Coronary artery (tissue), 2 donors: Measurements from ENCODE around the gene PAWR.

Experiments
- DNase-seq: peaks from one replicate; pipeline ENCODE4 v3.0.0-alpha.2; 2017; ENCODE audit warnings: low spot score
- H3K27ac ChIP-seq, 2 donors: fragments of 200-600 bp; sonication (generic); one replicate each; pipeline ENCODE4 v1.5.1; 2016 to 2019
- H3K4me3 ChIP-seq: fragments of 200-600 bp; sonication (generic); 2 replicates; pipeline ENCODE4 v1.5.1; 2016; ENCODE audit warnings: mild to moderate bottlenecking, moderate library complexity
- TF ChIP-seq, protein P1 (sequence below): fragments of 200-600 bp; sonication (generic); IDR thresholded peaks from one replicate; pipeline ENCODE4 v1.5.1; 2019; ENCODE audit warnings: antibody characterized with exemption

Gene PAWR

DNA sequence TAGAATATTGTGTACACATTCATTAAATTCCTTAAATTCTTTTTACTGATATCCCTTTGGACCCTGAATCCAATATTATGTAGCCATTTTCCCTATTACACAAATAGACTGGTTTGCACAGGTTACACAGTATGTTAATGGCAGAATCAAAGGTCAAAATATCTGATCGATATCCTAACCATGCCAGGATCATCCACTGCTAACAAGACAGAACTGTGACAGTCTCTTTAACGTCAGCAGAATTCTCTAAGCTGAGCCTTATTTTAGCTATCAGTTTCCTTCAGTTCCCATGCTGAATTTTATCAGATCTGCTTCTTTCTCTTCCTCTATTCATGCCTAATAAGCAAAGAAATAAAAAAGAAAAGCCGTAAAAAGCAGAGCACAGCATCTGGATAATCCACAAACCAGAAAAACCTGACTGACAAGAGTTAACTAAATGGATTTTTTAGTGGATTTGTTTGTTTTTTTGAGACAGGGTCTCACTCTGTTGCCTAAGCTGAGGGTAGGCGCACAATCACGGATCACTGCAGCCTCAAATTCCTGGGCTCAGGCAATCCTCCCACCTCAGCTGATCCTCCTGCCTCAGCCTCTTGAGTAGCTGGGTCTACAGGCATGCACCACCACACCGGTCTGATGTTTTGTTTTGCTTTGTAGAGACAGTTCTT lies 130.4 kb downstream of the PAWR start:
- TF ChIP-seq, protein P1, sequence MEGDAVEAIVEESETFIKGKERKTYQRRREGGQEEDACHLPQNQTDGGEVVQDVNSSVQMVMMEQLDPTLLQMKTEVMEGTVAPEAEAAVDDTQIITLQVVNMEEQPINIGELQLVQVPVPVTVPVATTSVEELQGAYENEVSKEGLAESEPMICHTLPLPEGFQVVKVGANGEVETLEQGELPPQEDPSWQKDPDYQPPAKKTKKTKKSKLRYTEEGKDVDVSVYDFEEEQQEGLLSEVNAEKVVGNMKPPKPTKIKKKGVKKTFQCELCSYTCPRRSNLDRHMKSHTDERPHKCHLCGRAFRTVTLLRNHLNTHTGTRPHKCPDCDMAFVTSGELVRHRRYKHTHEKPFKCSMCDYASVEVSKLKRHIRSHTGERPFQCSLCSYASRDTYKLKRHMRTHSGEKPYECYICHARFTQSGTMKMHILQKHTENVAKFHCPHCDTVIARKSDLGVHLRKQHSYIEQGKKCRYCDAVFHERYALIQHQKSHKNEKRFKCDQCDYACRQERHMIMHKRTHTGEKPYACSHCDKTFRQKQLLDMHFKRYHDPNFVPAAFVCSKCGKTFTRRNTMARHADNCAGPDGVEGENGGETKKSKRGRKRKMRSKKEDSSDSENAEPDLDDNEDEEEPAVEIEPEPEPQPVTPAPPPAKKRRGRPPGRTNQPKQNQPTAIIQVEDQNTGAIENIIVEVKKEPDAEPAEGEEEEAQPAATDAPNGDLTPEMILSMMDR, result no peak
- no peak for DNase-seq
- Histone ChIP-seq H3K4me3 (no peak overlapping the region), H3K27ac (peak overlapping the region; percentile 56 to 73)

DNA sequence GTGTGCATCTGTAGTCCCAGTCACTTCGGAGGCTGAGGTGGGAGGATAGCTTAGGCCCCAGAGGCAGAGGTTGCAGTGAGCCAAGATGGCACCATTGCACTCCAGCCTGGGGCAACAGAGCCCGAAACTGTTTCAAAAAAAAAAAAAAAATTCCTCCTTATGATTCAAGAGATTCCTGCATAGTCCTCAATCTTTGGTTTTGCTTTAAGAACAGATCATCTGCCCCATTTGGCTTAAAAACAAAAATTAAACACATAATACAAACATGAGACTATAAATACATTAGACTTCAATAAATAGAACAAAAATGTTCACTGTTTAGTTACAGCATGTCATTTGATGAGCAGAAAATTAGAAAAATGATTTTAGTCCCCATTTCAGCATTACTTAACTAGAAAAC lies 131.2 kb downstream of the PAWR start:
- DNase-seq, result no peak
- TF ChIP-seq, protein P1, result no peak
- Histone ChIP-seq H3K27ac (peak overlapping the region; percentile 56 to 75), H3K4me3 (no peak overlapping the region)

DNA sequence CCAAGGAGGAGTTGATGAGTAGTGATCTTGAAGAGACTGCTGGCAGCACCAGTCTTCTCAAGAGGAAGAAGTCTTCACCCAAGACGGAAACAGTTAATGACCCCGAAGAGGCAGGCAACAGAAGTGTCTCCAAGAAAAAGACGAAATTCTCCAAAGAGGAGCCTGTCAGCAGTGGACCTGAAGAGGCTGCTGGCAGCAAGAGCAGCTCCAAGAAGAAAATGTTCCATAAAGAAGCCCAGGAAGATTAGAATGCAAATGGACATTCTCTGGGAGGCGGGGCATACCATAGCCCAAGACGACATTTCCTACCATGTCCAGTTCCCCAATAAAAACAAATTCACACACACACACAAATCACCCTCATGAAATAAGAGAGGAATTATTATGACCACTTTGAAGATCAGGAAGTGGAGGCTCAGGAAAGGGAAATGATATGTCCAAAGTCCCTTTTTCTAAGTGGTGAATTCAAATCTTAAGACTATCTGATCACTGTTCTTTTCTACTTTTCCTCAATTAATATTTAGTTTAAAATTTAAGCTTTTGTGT lies 131.8 kb downstream of the PAWR start:
- DNase-seq, result no peak
- Histone ChIP-seq H3K4me3 (peak overlapping the region; percentile 5), H3K27ac (peak overlapping the region; percentile 56 to 75)
- TF ChIP-seq, protein P1, result no peak

DNA sequence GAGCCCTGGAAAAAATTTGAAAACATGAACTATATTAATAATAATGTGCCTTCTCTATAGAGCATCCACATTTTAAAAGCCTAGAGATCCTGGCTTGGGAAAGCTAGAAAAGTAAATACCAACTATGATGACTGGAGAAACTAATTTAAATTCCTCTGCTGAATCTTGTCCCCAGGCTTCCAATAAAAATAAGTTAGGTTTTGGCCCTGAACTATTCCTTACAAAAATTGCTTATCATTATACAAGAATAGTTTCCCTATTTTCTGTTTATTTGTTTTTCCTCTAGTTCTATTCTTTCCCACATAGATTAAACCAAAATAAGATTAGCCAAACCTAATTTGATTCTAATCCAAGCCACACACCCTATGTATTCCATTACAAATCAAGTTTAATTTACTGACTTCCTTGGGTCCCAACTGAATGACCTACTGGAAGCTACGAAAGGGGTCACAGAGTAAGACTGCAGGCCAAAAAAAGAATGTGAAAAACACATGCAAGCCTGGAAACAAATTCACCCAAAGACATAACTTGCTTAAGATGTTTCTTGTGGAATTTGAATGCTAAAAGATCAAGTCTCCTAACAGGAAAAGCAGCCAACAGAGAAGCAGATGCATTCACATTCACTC lies 133.0 kb downstream of the PAWR start:
- DNase-seq, result no peak
- TF ChIP-seq, protein P1, result no peak
- Histone ChIP-seq H3K4me3 (no peak overlapping the region), H3K27ac (peak overlapping the region; percentile 46 to 75)

DNA sequence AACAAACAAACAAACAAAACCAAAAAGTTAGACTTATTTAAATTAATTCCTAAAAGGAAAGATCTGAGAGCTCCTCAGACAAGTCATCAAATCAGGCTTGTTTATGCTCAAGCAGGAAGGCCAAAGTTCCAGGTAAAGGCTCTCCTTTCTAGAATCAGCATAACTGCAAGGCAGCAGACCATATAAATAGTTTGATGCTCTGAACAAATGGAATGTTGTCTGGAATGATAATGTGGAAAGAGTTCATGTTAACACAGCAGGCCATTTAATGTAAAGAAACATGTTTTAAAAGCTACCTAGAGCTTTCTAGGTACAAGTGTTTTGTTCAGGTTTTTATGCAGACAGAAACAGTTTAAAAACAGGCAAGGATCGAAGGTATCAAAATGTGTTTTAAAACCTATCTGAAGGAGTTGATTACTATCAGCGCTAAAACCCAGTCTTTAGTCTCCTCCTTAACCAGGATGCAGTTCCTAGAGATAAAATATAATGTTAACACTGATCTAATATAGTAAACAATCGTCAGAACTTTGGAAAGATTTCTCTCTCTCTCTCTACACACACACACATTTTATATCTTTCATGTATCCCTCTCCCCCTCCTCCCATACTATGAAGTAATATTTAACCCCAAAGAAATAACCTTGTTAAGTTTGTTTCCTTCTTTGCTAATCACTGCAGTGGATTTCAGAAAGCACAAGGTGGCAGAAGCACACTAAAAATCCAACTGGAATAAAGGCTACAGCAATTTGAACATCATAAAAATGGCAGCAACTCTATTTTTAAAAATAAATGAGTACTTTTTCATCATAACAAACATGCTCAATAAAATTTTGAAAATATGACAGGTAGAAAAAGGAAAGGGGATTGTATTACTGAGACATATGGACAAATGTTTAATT lies 135.5 kb downstream of the PAWR start:
- Histone ChIP-seq H3K27ac (peak overlapping the region; percentile 46 to 61), H3K4me3 (no peak overlapping the region)
- DNase-seq, result no peak
- TF ChIP-seq, protein P1, result peak; percentile 30

DNA sequence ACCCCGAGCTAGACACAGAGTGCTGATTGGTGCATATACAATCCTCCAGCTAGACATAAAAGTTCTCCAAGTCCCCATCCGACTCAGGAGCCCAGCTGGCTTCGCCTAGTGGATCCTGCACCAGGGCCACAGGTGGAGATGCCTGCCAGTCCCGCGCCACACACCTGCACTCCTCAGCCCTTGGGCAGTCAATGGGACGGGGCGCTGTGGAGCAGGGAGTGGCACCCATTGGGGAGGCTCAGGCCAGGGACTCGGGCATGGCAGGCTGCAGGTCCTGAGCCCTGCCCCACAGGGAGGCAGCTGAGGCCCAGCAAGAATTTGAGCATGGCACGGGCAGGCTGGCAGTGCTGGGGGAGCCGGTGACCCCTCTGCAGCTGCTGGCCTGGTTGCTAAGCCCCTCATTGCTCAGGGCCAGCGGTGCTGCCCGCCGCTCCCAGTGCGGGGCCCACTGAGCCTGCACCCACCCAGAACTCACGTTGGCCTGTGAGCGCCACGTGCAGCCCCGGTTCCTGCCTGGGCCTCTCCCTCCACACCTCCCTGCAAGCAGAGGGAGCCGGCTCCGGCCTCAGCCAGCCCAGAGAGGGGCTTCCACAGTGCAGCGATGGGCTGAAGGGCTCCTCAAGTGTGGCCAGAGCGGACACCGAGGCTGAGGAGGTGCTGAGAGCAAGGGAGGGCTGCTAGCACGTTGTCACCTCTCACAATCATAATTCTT lies 136.7 kb downstream of the PAWR start:
- H3K27ac ChIP-seq, result peak overlapping the region in 1 of 2 donors; percentile 61
- TF ChIP-seq, protein P1, result no peak
- H3K4me3 ChIP-seq, result no peak overlapping the region
- DNase-seq, result no peak
